ENCODE measurements around the gene RCC1.
"Not testable (repeated sequence)": the region's sequence is repeated elsewhere in the genome, so short reads cannot be mapped to it uniquely, and the experiment has no call there.

Gene RCC1

GRCh38 chr1:28516518-28516956, 10.7 kb downstream of the RCC1 start:
- TF ChIP-seq SUZ12 (IDR thresholded peaks at IDR 0.05; ENCODE audit: extremely low read depth, insufficient read depth, insufficient read length) = no peak
- no peak for TF ChIP-seq ZNF274 (IDR thresholded peaks at IDR 0.05; ENCODE audit: low read depth, low read length)
- no peak for TF ChIP-seq YY1 (IDR thresholded peaks at IDR 0.05; ENCODE audit: insufficient read depth, insufficient read length)
- peaks cover 34% of the 10 kb centered on the region for H3K36me3 ChIP-seq (ENCODE audit: insufficient read depth, insufficient read length, low read length)
- H3K4me1 ChIP-seq (ENCODE audit: insufficient read depth, insufficient read length) = peaks cover 13% of the 10 kb centered on the region
- H3K9me3 ChIP-seq (ENCODE audit: insufficient read depth, low read length) = no peaks in the 10 kb centered on the region
- no peak for DNase-seq (ENCODE audit: low read depth, low spot score)
- H3K4me3 ChIP-seq (ENCODE audit: insufficient read length, low read depth) = no peak overlapping the region
- no peak overlapping the region for H3K9ac ChIP-seq (ENCODE audit: insufficient read length, low read depth)
- H3K27me3 ChIP-seq (ENCODE audit: insufficient read depth, insufficient read length) = no peaks in the 10 kb centered on the region

- Histone ChIP-seq H3K27me3 (ENCODE audit: insufficient read depth, insufficient read length) (no peaks in the 10 kb centered on the region), H3K4me3 (ENCODE audit: insufficient read length, low read depth) (peak overlapping the region; percentile 92), H3K9me3 (ENCODE audit: insufficient read depth, low read length) (no peaks in the 10 kb centered on the region), H3K4me1 (ENCODE audit: insufficient read depth, insufficient read length) (peaks cover 18% of the 10 kb centered on the region), H3K36me3 (ENCODE audit: insufficient read depth, insufficient read length, low read length) (peaks cover 35% of the 10 kb centered on the region), H3K9ac (ENCODE audit: insufficient read length, low read depth) (peak overlapping the region; percentile 99)
- no peak for DNase-seq (ENCODE audit: low read depth, low spot score)
- no peak for TF ChIP-seq ZNF274 (IDR thresholded peaks at IDR 0.05; ENCODE audit: low read depth, low read length)
- TF ChIP-seq YY1 (IDR thresholded peaks at IDR 0.05; ENCODE audit: insufficient read depth, insufficient read length) = no peak
- TF ChIP-seq SUZ12 (IDR thresholded peaks at IDR 0.05; ENCODE audit: extremely low read depth, insufficient read depth, insufficient read length) = no peak
Observed at GRCh38 chr1:28517649-28517999, 11.8 kb downstream of the RCC1 start.

GRCh38 chr1:28518000-28518744, 12.3 kb downstream of the RCC1 start:
- peak; percentile 90 for DNase-seq (ENCODE audit: low read depth, low spot score)
- Histone ChIP-seq H3K9ac (ENCODE audit: insufficient read length, low read depth) (peak overlapping the region; percentile 99), H3K4me1 (ENCODE audit: insufficient read depth, insufficient read length) (peaks cover 19% of the 10 kb centered on the region), H3K4me3 (ENCODE audit: insufficient read length, low read depth) (peak overlapping the region; percentile 92), H3K27me3 (ENCODE audit: insufficient read depth, insufficient read length) (no peaks in the 10 kb centered on the region), H3K36me3 (ENCODE audit: insufficient read depth, insufficient read length, low read length) (peaks cover 31% of the 10 kb centered on the region), H3K9me3 (ENCODE audit: insufficient read depth, low read length) (no peaks in the 10 kb centered on the region)
- TF ChIP-seq SUZ12 (IDR thresholded peaks at IDR 0.05; ENCODE audit: extremely low read depth, insufficient read depth, insufficient read length) (no peak), ZNF274 (IDR thresholded peaks at IDR 0.05; ENCODE audit: low read depth, low read length) (no peak), YY1 (IDR thresholded peaks at IDR 0.05; ENCODE audit: insufficient read depth, insufficient read length) (no peak)

GRCh38 chr1:28518745-28519341, 13.0 kb downstream of the RCC1 start:
- no peak for DNase-seq (ENCODE audit: low read depth, low spot score)
- TF ChIP-seq SUZ12 (IDR thresholded peaks at IDR 0.05; ENCODE audit: extremely low read depth, insufficient read depth, insufficient read length) (no peak), ZNF274 (IDR thresholded peaks at IDR 0.05; ENCODE audit: low read depth, low read length) (no peak), YY1 (IDR thresholded peaks at IDR 0.05; ENCODE audit: insufficient read depth, insufficient read length) (no peak)
- peaks cover 23% of the 10 kb centered on the region for H3K4me1 ChIP-seq (ENCODE audit: insufficient read depth, insufficient read length)
- peak overlapping the region; percentile 92 for H3K4me3 ChIP-seq (ENCODE audit: insufficient read length, low read depth)
- H3K27me3 ChIP-seq (ENCODE audit: insufficient read depth, insufficient read length) = no peaks in the 10 kb centered on the region
- H3K9ac ChIP-seq (ENCODE audit: insufficient read length, low read depth) = peak overlapping the region; percentile 99
- peaks cover 32% of the 10 kb centered on the region for H3K36me3 ChIP-seq (ENCODE audit: insufficient read depth, insufficient read length, low read length)
- H3K9me3 ChIP-seq (ENCODE audit: insufficient read depth, low read length) = no peaks in the 10 kb centered on the region

- no peaks in the 10 kb centered on the region for H3K9me3 ChIP-seq (ENCODE audit: insufficient read depth, low read length)
- H3K9ac ChIP-seq (ENCODE audit: insufficient read length, low read depth) = peak overlapping the region; percentile 43
- no peak for DNase-seq (ENCODE audit: low read depth, low spot score)
- H3K36me3 ChIP-seq (ENCODE audit: insufficient read depth, insufficient read length, low read length) = peaks cover 43% of the 10 kb centered on the region
- no peak overlapping the region for H3K4me3 ChIP-seq (ENCODE audit: insufficient read length, low read depth)
- no peak for TF ChIP-seq YY1 (IDR thresholded peaks at IDR 0.05; ENCODE audit: insufficient read depth, insufficient read length)
- H3K27me3 ChIP-seq (ENCODE audit: insufficient read depth, insufficient read length) = no peaks in the 10 kb centered on the region
- peaks cover 23% of the 10 kb centered on the region for H3K4me1 ChIP-seq (ENCODE audit: insufficient read depth, insufficient read length)
Observed at GRCh38 chr1:28519946-28520725, 14.3 kb downstream of the RCC1 start.

GRCh38 chr1:28520796-28521195, 15.0 kb downstream of the RCC1 start:
- Histone ChIP-seq H3K4me1 (ENCODE audit: insufficient read depth, insufficient read length) (peaks cover 27% of the 10 kb centered on the region), H3K9ac (ENCODE audit: insufficient read length, low read depth) (peak overlapping the region; percentile 43), H3K36me3 (ENCODE audit: insufficient read depth, insufficient read length, low read length) (peaks cover 49% of the 10 kb centered on the region)
- not testable (repeated sequence) for H3K9me3 ChIP-seq (ENCODE audit: insufficient read depth, low read length); H3K4me3 ChIP-seq (ENCODE audit: insufficient read length, low read depth); DNase-seq (ENCODE audit: low read depth, low spot score); H3K27me3 ChIP-seq (ENCODE audit: insufficient read depth, insufficient read length)

GRCh38 chr1:28521502-28522164, 15.8 kb downstream of the RCC1 start:
- no peak for DNase-seq (ENCODE audit: low read depth, low spot score)
- Histone ChIP-seq H3K4me1 (ENCODE audit: insufficient read depth, insufficient read length) (peaks cover 27% of the 10 kb centered on the region), H3K4me3 (ENCODE audit: insufficient read length, low read depth) (no peak overlapping the region), H3K9me3 (ENCODE audit: insufficient read depth, low read length) (no peaks in the 10 kb centered on the region), H3K36me3 (ENCODE audit: insufficient read depth, insufficient read length, low read length) (peaks cover 55% of the 10 kb centered on the region), H3K9ac (ENCODE audit: insufficient read length, low read depth) (peak overlapping the region; percentile 37), H3K27me3 (ENCODE audit: insufficient read depth, insufficient read length) (no peaks in the 10 kb centered on the region)
- no peak for TF ChIP-seq ZNF274 (IDR thresholded peaks at IDR 0.05; ENCODE audit: low read depth, low read length)
- no peak for TF ChIP-seq SUZ12 (IDR thresholded peaks at IDR 0.05; ENCODE audit: extremely low read depth, insufficient read depth, insufficient read length)
- TF ChIP-seq YY1 (IDR thresholded peaks at IDR 0.05; ENCODE audit: insufficient read depth, insufficient read length) = no peak

GRCh38 chr1:28522537-28522936, 16.7 kb downstream of the RCC1 start:
- not testable (repeated sequence) for H3K9me3 ChIP-seq (ENCODE audit: insufficient read depth, low read length); H3K4me3 ChIP-seq (ENCODE audit: insufficient read length, low read depth); DNase-seq (ENCODE audit: low read depth, low spot score); H3K9ac ChIP-seq (ENCODE audit: insufficient read length, low read depth); H3K27me3 ChIP-seq (ENCODE audit: insufficient read depth, insufficient read length)
- H3K36me3 ChIP-seq (ENCODE audit: insufficient read depth, insufficient read length, low read length) = peaks cover 62% of the 10 kb centered on the region
- H3K4me1 ChIP-seq (ENCODE audit: insufficient read depth, insufficient read length) = peaks cover 27% of the 10 kb centered on the region

GRCh38 chr1:28525002-28525642, 19.3 kb downstream of the RCC1 start:
- peaks cover 23% of the 10 kb centered on the region for H3K4me1 ChIP-seq (ENCODE audit: insufficient read depth, insufficient read length)
- peaks cover 72% of the 10 kb centered on the region for H3K36me3 ChIP-seq (ENCODE audit: insufficient read depth, insufficient read length, low read length)
- H3K27me3 ChIP-seq (ENCODE audit: insufficient read depth, insufficient read length); DNase-seq (ENCODE audit: low read depth, low spot score); H3K9me3 ChIP-seq (ENCODE audit: insufficient read depth, low read length); H3K9ac ChIP-seq (ENCODE audit: insufficient read length, low read depth); H3K4me3 ChIP-seq (ENCODE audit: insufficient read length, low read depth): not testable (repeated sequence)
